NOMO-1 treated with dmso at 0.1 percent for 144 hours (cell line): ENCODE measurements around the gene UNC5C.

ENCODE experiments used
- DNase-seq: peaks from one replicate; lab custom pipeline; 2025; ENCODE audit not compliant: unreplicated experiment; lab: John Stamatoyannopoulos, UW

UNC5C gene

GRCh38 chr4:95409750-95410149 is 139.0 kb downstream of the UNC5C start:
- no peak for DNase-seq

GRCh38 chr4:95409127-95409526 is 139.6 kb downstream of the UNC5C start:
- DNase-seq, result no peak

- no peak for DNase-seq
Measured at GRCh38 chr4:95402299-95402698, 146.5 kb downstream of the UNC5C start.

- DNase-seq, result no peak
Measured at GRCh38 chr4:95398217-95398616, 150.6 kb downstream of the UNC5C start.

- DNase-seq, result no peak
Measured at GRCh38 chr4:95394752-95395306, 153.9 kb downstream of the UNC5C start.

GRCh38 chr4:95393821-95394220 is 155.0 kb downstream of the UNC5C start:
- no peak for DNase-seq

GRCh38 chr4:95388911-95389310 is 159.9 kb downstream of the UNC5C start:
- DNase-seq, result no peak

GRCh38 chr4:95387719-95388118 is 161.1 kb downstream of the UNC5C start:
- no peak for DNase-seq

- no peak for DNase-seq
Measured at GRCh38 chr4:95386410-95386809, 162.4 kb downstream of the UNC5C start.

- DNase-seq, result no peak
Measured at GRCh38 chr4:95381843-95382580, 166.8 kb downstream of the UNC5C start.

- DNase-seq, result no peak
Measured at GRCh38 chr4:95379633-95380032, 169.1 kb downstream of the UNC5C start.

- DNase-seq, result no peak
Measured at GRCh38 chr4:95377366-95377900, 171.3 kb downstream of the UNC5C start.

- no peak for DNase-seq
Measured at GRCh38 chr4:95371476-95372224, 177.1 kb downstream of the UNC5C start.

- no peak for DNase-seq
Measured at GRCh38 chr4:95367824-95368223, 180.9 kb downstream of the UNC5C start.

GRCh38 chr4:95363966-95364365 is 184.8 kb downstream of the UNC5C start:
- DNase-seq, result no peak

- DNase-seq, result no peak
Measured at GRCh38 chr4:95363559-95363925, 185.2 kb downstream of the UNC5C start.

GRCh38 chr4:95362906-95363558 is 185.7 kb downstream of the UNC5C start:
- no peak for DNase-seq

- no peak for DNase-seq
Measured at GRCh38 chr4:95362066-95362465, 186.7 kb downstream of the UNC5C start.

GRCh38 chr4:95361696-95361965 is 187.1 kb downstream of the UNC5C start:
- DNase-seq, result no peak

GRCh38 chr4:95360906-95361695 is 187.7 kb downstream of the UNC5C start:
- DNase-seq, result no peak
